Activated CD4-positive, alpha-beta T cell treated with anti-CD3 and anti-CD28 coated beads, Interleukin-2, amount 10 ng/mL, durations not matched to agents 24 days and 14 days (primary cell): ENCODE measurements around the gene LEF1. TPM values are rescaled to one million over a fixed set of nuclear protein-coding genes. Genes with fewer than 3 reads are reported as not detected.

Source experiments
- DNase-seq: peaks from one replicate; pipeline ENCODE4 v3.0.0; 2022
- H3K27ac Mint-ChIP-seq: one replicate; pipeline ENCODE4 v1.8.0; 2022; ENCODE audit warnings: mild to moderate bottlenecking, mixed read lengths
- H3K27me3 Mint-ChIP-seq: one replicate; pipeline ENCODE4 v1.8.0; 2022; ENCODE audit warnings: mixed read lengths
- H3K36me3 Mint-ChIP-seq: one replicate; pipeline ENCODE4 v1.8.0; 2022; ENCODE audit warnings: low read depth, mild to moderate bottlenecking, mixed read lengths
- H3K4me1 Mint-ChIP-seq: one replicate; pipeline ENCODE4 v1.8.0; 2021; ENCODE audit warnings: mixed read lengths
- H3K4me3 Mint-ChIP-seq: one replicate; pipeline ENCODE4 v1.8.0; 2022; ENCODE audit warnings: mild to moderate bottlenecking, moderate library complexity, mixed read lengths
- H3K9me3 Mint-ChIP-seq: one replicate; pipeline ENCODE4 v1.8.0; 2021; ENCODE audit warnings: mixed read lengths
- intact Hi-C: fragments of 100-400 bp; cut with micrococcal nuclease; formaldehyde crosslinking; loops from one replicate; pipeline ENCODE4 v1.15.1; 2023
- total RNA-seq: library from RNA; stranded (reverse); gene quantifications from 2 replicates; pipeline ENCODE4 v1.2.3, GENCODE V29; 2022

LEF1 gene
- total RNA-seq, 1 donor from 2014 or later, result 141 TPM

DNA sequence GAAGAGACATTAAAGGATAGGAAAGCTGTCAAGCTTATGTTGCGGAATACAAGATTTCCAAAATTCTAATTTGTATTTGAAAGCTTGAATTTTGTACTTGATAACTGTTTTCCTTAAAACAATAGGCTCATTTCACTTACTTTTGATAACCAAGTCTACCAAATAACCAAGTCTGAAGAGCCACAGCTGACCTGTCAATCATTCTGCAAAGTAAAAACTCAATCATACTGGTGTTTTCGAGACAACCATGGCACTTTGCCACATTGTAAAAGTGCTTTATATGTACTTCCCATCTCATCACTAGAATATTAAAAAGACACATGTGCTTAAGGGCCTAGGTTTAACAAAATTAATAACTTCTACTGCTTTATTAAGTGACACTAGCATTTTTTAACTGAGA is 47.9 kb downstream of the LEF1 start:
- Mint-ChIP-seq H3K4me3 (no peak overlapping the region), H3K27me3 (no peaks in the 10 kb centered on the region), H3K4me1 (peaks cover 65% of the 10 kb centered on the region), H3K27ac (peak overlapping the region; percentile 63), H3K36me3 (peaks cover 44% of the 10 kb centered on the region), H3K9me3 (no peaks in the 10 kb centered on the region)
- no peak for DNase-seq
- intact Hi-C loops, result no loop called here

DNA sequence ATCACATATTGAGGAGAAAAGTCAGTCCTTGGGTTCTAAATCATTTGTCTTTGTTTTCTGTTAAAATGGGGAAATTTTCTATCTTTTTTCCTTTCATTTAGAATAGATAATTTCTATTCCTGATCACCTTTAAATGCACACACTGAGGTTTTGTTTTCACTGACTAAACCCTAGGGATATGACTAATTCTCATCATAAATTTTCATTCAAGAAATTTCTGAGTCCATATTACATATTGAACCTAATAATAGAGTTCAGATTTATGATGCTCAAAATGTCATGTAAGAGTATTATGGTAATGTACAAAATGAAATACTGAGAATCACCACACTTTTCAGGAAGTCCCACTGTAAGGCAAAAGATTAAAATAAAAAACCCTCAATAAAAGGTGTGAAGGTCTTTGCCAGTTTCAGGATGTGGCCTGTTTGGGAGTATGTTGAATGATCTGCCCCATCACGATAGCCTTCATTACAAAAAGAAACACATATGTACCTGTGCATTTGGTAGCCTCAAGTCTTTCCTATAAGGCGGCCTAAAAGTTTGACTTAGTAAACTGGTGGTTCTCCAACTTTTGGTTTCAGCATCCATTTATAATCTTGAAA is 49.4 kb downstream of the LEF1 start:
- no peaks in the 10 kb centered on the region for H3K27me3 Mint-ChIP-seq
- no peak for DNase-seq
- intact Hi-C loops, result loop anchor here (1.0 to 2.0 kb wide), 3 partner anchors 9 to 47 kb away; no protein-coding TSS in a partner anchor
- peaks cover 41% of the 10 kb centered on the region for H3K36me3 Mint-ChIP-seq
- H3K27ac Mint-ChIP-seq, result peak overlapping the region; percentile 91
- H3K4me3 Mint-ChIP-seq, result peak overlapping the region; percentile 66
- H3K9me3 Mint-ChIP-seq, result no peaks in the 10 kb centered on the region
- peaks cover 76% of the 10 kb centered on the region for H3K4me1 Mint-ChIP-seq

DNA sequence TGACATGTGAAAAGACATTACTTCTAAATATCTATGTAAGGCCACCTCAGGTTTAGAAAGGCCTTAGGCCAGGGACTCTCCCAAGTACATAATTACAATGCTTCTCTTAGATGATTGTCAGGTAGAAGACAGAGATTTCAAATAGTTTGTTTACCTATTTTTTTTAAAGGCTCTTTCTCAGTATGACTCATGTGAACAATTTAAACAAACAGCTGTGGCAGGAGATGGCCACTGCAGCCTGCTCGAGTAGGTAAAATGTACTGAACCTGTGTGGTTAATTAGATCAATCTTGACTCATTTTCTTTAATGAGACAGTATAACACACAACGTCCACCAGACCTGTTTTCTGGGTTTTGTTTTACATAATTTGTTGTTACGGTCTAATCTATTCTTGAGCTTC is 50.2 kb downstream of the LEF1 start:
- H3K9me3 Mint-ChIP-seq, result no peaks in the 10 kb centered on the region
- peak overlapping the region; percentile 66 for H3K4me3 Mint-ChIP-seq
- peaks cover 40% of the 10 kb centered on the region for H3K36me3 Mint-ChIP-seq
- no peaks in the 10 kb centered on the region for H3K27me3 Mint-ChIP-seq
- intact Hi-C loops, result loop anchor here (2.0 kb wide), 1 partner anchor 18 kb away; no protein-coding TSS in a partner anchor
- peak; percentile 82 for DNase-seq
- H3K27ac Mint-ChIP-seq, result peak overlapping the region; percentile 91
- H3K4me1 Mint-ChIP-seq, result peaks cover 82% of the 10 kb centered on the region

DNA sequence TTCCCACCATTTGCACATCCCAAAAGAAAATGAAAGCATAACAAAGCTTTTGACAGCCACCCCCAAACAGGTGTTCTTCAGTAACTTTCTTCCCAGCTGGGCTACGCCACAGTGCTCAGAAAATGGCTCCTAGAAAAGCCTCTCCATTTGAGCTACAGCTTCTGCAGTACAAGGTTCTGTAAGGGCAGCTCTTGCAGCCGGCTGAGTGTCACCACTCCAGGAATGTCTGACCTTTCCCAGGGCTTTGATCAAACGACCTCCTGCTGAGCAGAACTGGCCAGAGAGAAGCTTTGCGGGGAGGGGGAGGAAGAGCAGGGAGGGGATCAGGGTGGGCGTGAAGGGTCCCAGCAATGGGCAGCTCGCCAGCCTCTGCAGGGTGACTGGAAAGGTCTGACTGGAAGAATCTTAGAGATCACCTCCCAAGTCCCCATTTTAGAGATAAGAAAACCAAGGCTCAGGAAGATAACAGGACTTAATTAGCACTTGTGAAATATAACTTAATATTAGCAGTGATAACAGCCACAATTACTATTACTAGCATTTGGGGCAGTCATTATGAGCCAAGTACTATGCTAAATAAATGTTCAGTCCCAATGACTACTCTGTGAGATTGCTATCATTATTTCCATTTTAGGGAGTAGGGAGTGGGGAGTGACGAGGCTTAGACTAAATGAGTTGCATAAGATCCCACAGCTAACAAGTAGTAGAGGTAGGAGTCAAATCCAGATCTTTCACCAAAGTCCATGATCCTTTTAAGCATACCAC is 51.1 kb downstream of the LEF1 start:
- peak overlapping the region; percentile 91 for H3K27ac Mint-ChIP-seq
- intact Hi-C loops, result loop anchor here (2.0 kb wide), 1 partner anchor 17 kb away; no protein-coding TSS in a partner anchor
- peak overlapping the region; percentile 66 for H3K4me3 Mint-ChIP-seq

DNA sequence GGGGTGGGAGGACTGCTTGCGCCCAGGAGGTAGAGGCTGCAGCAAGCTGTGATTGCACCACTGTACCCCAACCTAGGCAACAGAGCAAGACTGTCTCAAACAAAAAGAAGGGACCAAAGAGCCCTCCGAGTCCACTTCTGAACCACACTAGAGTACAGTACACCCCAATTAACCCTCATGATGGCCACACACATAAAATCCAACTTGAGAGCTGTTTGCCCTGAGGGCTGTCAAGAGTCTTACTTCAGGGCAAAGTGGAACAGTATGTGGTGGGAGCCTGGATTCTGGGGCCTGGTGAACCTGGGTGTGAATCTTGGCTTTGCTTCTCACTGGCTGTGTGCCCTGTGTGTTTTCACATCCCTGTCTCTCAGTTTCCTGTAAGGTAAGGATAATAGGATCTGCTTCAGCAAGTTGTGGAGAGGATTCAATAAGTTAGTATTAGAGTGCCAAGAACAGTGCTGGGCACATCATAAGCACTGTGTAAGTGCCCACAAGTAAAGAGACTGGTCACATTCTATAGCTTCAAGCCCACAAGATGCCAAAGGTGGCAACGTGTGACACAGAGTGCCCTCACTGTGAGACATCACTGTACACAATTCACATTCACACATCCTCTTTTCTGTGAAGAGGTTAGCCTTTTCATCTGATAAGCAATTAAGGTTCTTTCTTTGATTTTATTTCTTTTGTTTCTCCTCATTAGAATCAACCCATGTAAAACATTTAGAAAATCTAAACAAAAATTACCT is 52.1 kb downstream of the LEF1 start:
- Mint-ChIP-seq H3K4me1 (peaks cover 89% of the 10 kb centered on the region), H3K36me3 (peaks cover 37% of the 10 kb centered on the region), H3K9me3 (no peaks in the 10 kb centered on the region), H3K27ac (peak overlapping the region; percentile 87), H3K4me3 (peak overlapping the region; percentile 73), H3K27me3 (no peaks in the 10 kb centered on the region)
- DNase-seq, result peak; percentile 77
- intact Hi-C loops, result loop anchor here (1.0 kb wide), 2 partner anchors 8 to 23 kb away; no protein-coding TSS in a partner anchor

More for the DNA sequence above, 51.1 kb downstream of the LEF1 start:
- Mint-ChIP-seq H3K36me3 (peaks cover 37% of the 10 kb centered on the region), H3K27me3 (no peaks in the 10 kb centered on the region), H3K4me1 (peaks cover 88% of the 10 kb centered on the region), H3K9me3 (no peaks in the 10 kb centered on the region)
- DNase-seq, result peak; percentile 66

DNA sequence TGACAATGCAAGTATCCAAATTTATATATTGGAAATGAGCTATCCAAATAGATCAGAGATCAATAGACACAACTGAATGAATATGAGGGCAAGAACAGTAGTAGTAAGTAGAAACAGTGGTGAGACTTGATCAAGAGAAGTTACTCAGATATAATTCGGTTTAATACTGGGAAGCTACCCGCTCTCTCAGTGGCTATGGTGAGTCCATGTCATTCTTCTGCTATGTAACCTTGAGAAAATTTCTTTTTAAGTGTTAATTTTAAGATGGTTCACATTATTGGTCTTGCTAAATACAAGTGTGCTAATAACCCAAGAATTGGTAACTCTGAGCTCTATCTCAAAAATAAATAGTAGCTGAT is 53.6 kb downstream of the LEF1 start:
- no peaks in the 10 kb centered on the region for H3K27me3 Mint-ChIP-seq
- intact Hi-C loops, result no loop called here
- peaks cover 4% of the 10 kb centered on the region for H3K9me3 Mint-ChIP-seq
- peak overlapping the region; percentile 73 for H3K4me3 Mint-ChIP-seq
- peaks cover 89% of the 10 kb centered on the region for H3K4me1 Mint-ChIP-seq
- DNase-seq, result peak; percentile 52
- H3K36me3 Mint-ChIP-seq, result peaks cover 40% of the 10 kb centered on the region
- H3K27ac Mint-ChIP-seq, result peak overlapping the region; percentile 87

DNA sequence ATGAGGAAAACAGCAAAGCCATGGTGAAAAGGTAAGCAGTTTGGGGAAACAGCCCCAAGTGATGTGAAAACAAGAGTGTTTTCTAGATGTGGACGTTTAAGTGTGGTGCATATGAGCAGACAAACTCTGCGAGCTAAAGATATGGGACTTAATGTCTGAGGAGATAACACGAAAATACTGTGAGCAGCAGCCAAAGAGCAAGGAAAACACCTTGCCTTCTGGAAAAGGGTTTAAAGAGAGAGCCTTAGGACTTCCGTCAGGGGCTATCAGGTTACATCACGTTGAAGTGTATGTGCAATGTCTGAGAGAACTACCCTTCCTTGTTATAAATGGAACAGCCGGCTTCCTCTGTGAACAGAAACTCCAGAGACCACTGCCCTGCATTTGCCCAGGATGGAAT is 54.2 kb downstream of the LEF1 start:
- Mint-ChIP-seq H3K27ac (peak overlapping the region; percentile 87), H3K27me3 (no peaks in the 10 kb centered on the region), H3K36me3 (peaks cover 41% of the 10 kb centered on the region), H3K4me3 (peak overlapping the region; percentile 73), H3K9me3 (peaks cover 4% of the 10 kb centered on the region), H3K4me1 (peaks cover 92% of the 10 kb centered on the region)
- peak; percentile 69 for DNase-seq
- intact Hi-C loops, result no loop called here

DNA sequence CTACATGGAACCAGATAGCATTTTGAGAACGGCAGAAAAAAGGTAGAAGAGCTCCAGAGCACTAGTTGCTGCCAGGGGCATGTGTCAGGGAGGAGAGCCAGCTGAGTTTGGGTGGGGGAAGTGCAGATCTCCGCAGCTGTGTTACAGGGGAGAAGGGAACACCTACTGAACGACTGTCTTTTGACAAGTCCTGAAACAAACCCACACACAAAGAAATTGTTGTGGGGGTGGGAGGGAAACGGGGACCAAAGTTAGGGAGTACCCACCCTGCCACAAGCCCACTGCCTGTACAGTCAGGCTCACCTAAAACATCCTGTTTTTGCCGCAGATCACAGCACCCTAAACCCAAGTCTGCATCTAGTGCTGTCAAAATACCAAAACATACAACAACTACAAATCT is 55.5 kb downstream of the LEF1 start:
- intact Hi-C loops, result no loop called here
- Mint-ChIP-seq H3K27me3 (no peaks in the 10 kb centered on the region), H3K9me3 (peaks cover 4% of the 10 kb centered on the region), H3K4me1 (peaks cover 91% of the 10 kb centered on the region), H3K36me3 (peaks cover 43% of the 10 kb centered on the region), H3K4me3 (peak overlapping the region; percentile 73), H3K27ac (peak overlapping the region; percentile 96)
- DNase-seq, result peak; percentile 90

DNA sequence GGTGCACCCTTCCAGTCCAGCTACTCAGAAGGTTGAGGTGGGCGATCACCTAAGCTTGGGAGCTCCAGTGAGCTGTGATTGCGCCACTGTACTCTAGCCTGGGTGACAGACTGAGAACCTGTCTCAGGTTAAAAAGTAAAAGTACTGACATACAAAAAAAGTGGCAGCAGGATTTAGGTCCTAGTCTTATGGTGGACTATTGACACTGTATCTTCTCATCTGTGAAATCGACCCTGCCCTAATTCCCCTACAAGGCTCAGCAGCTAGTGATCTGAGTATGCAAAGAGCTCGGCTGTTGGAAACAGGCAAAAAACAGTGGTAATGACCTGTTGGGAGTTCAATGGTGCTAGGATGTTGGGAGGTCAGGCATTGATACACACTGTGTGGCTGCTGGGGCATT is 57.0 kb downstream of the LEF1 start:
- intact Hi-C loops, result no loop called here
- peak overlapping the region; percentile 67 for H3K27ac Mint-ChIP-seq
- H3K36me3 Mint-ChIP-seq, result peaks cover 35% of the 10 kb centered on the region
- no peaks in the 10 kb centered on the region for H3K27me3 Mint-ChIP-seq
- peak overlapping the region; percentile 18 for H3K4me3 Mint-ChIP-seq
- DNase-seq, result peak; percentile 57
- peaks cover 88% of the 10 kb centered on the region for H3K4me1 Mint-ChIP-seq
- H3K9me3 Mint-ChIP-seq, result peaks cover 4% of the 10 kb centered on the region

DNA sequence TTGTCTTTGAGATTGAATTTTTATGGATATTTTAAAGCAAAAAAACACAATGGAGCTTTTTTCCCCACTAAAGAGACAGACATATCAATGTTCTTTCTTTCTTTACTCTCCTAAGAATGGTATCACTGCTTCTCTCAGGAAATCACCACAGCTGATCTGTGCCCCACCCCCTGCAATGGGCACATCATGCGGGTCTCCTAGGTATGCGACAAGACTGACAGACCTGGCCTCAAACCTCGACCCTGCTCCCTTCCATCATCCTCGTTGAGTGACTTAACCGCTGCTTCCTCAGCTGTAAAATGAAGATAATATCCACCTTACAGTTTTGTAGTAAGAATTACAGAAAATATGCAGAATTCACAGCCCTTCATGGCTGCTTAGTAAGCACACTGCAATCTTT is 58.3 kb downstream of the LEF1 start:
- H3K9me3 Mint-ChIP-seq, result peaks cover 4% of the 10 kb centered on the region
- H3K27me3 Mint-ChIP-seq, result no peaks in the 10 kb centered on the region
- H3K4me3 Mint-ChIP-seq, result peak overlapping the region; percentile 81
- peak overlapping the region; percentile 90 for H3K27ac Mint-ChIP-seq
- peak; percentile 69 for DNase-seq
- intact Hi-C loops, result no loop called here
- peaks cover 88% of the 10 kb centered on the region for H3K4me1 Mint-ChIP-seq
- peaks cover 43% of the 10 kb centered on the region for H3K36me3 Mint-ChIP-seq

DNA sequence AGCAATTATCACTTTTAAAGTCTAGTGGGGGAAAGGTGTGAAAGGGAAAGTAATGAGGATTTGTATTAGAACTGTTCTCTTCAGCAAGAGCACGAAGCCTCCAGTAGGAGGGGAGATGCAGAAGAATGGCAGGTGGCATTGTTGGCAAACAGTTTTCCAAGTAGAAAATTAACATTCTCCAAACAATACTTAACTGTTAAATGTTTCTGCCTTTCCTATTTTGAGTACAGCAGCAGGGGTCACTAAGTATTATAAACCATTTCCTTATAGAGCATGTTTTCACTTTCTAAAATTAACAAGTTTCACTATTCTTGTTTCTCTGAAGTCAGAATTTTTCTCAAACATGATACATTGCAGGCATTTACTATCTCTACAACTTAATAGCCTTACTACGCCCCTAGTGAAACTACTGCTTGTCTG is 58.7 kb downstream of the LEF1 start:
- H3K9me3 Mint-ChIP-seq, result peaks cover 4% of the 10 kb centered on the region
- peak overlapping the region; percentile 90 for H3K27ac Mint-ChIP-seq
- peaks cover 84% of the 10 kb centered on the region for H3K4me1 Mint-ChIP-seq
- peaks cover 41% of the 10 kb centered on the region for H3K36me3 Mint-ChIP-seq
- DNase-seq, result peak; percentile 57
- no peaks in the 10 kb centered on the region for H3K27me3 Mint-ChIP-seq
- intact Hi-C loops, result loop anchor here (2.0 kb wide), 3 partner anchors 39 to 323 kb away; no protein-coding TSS in a partner anchor
- H3K4me3 Mint-ChIP-seq, result peak overlapping the region; percentile 81

DNA sequence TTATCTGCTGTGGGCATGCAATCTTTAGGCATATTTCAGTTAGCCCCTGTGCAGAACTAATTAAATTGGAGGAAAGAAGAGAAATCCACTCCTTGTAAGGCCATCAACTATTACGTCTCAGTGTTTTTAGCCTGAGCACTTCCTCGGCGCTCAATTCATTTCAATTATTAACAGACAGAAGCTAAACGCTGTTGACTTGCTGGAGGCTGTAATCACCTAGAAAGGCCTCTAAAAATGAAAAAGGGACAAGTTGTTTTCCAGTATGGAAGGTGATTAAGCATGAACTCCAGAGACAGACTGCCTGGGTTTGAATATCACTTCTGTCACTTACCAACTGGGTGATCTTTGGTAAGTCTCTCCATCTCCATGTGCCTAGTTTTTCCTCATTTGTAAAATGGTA is 59.6 kb downstream of the LEF1 start:
- intact Hi-C loops, result loop anchor here (2.0 kb wide), 3 partner anchors 38 to 324 kb away; no protein-coding TSS in a partner anchor
- H3K27me3 Mint-ChIP-seq, result no peaks in the 10 kb centered on the region
- H3K36me3 Mint-ChIP-seq, result peaks cover 43% of the 10 kb centered on the region
- DNase-seq, result peak; percentile 56
- peak overlapping the region; percentile 90 for H3K27ac Mint-ChIP-seq
- H3K9me3 Mint-ChIP-seq, result peaks cover 4% of the 10 kb centered on the region
- H3K4me1 Mint-ChIP-seq, result peaks cover 79% of the 10 kb centered on the region
- H3K4me3 Mint-ChIP-seq, result peak overlapping the region; percentile 81

DNA sequence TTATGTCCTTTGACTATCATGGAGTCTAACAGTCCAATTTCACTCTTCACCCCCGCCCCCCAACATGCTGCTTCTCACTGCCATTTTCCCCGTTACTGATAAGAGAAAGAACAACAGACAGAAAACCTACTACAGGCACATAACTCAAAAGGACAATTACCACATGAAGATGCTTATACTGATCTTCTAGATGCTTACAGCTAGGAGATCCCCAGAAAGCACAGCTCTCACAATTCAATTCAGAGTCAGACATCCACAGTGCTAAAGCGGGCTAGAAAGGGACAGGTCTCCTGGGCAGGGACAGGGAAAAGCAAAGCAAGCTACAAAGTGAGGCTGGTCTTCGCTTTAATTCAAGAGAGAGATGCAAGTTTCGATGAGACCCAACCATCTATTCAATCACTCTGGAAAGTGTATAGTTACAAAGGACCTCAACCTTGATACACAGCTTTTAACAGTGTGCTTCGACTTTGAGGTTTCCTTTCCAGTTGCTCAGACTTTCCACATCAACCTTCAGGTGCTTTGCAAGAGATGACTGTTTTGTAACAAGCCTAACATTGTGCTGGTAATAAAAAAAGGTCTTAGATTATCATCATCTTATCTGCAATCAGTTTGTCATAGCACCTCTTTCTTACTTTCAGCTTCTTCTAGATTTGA is 60.9 kb downstream of the LEF1 start:
- H3K36me3 Mint-ChIP-seq, result peaks cover 52% of the 10 kb centered on the region

More for the DNA sequence above, 60.9 kb downstream of the LEF1 start:
- Mint-ChIP-seq H3K27ac (peak overlapping the region; percentile 97), H3K4me1 (peaks cover 79% of the 10 kb centered on the region), H3K4me3 (peak overlapping the region; percentile 78), H3K9me3 (peaks cover 4% of the 10 kb centered on the region), H3K27me3 (no peaks in the 10 kb centered on the region)
- peak; percentile 91 for DNase-seq
- intact Hi-C loops, result loop anchor here (1.0 to 2.0 kb wide), 9 partner anchors 8 to 512 kb away; partner anchors contain the start of gene RPL34
